ENCODE measurements around the gene ATAD3B. TPM values are rescaled to one million over a fixed set of nuclear protein-coding genes. Genes with fewer than 3 reads are reported as not detected.

The ATAD3B gene
- total and polyA plus RNA-seq, 2 of the 13 experiments (the other 11 are each of a cell fraction or from before 2014, with no cell fraction given), result 9.6 to 31.1 TPM

GRCh38 chr1:1460540-1461130 is 10.9 kb upstream of the ATAD3B start (continued):
- TF ChIP-seq DZIP1 (CRISPR knock-in tag; IDR thresholded peaks at IDR 0.05), result no peak
- TF ChIP-seq ZNF124 (CRISPR knock-in tag; IDR thresholded peaks at IDR 0.05), result no peak
- no peak for TF ChIP-seq CEBPG (CRISPR knock-in tag; IDR thresholded peaks at IDR 0.05)
- TF ChIP-seq DBP (CRISPR knock-in tag; IDR thresholded peaks at IDR 0.05; ENCODE audit: not compliant biosample characterization), result no peak
- no peak for TF ChIP-seq SSRP1 (CRISPR knock-in tag; IDR thresholded peaks at IDR 0.05)

GRCh38 chr1:1461721-1462317 is 9.7 kb upstream of the ATAD3B start:
- Histone ChIP-seq H3K27me3 (ENCODE audit: control insufficient read depth in 1 of 2, insufficient read depth in 2 of 2, low read length in 2 of 2) (peaks cover 6 to 19% of the 10 kb centered on the region in 2 experiments; a peak in 4 of 5 replicates), H3K4me3 (replicated peaks in 1 of 3; ENCODE audit: insufficient read depth in 1 of 3, low read depth in 2 of 3, low read length in 3 of 3) (peak overlapping the region; percentile 33 to 71 (median 49); a peak in 5 of 6 replicates), H3K79me2 (ENCODE audit: insufficient read depth, low read length) (no peaks in the 10 kb centered on the region), H3K9me3 (ENCODE audit: low read length) (no peaks in the 10 kb centered on the region), H3K36me3 (replicated peaks in 1 of 2; ENCODE audit: control insufficient read depth in 1 of 2, insufficient read depth in 2 of 2, low read length in 2 of 2) (no peaks in the 10 kb centered on the region), H3K27ac (ENCODE audit: extremely low read length, insufficient read depth, low read length) (no peak overlapping the region), H4K20me1 (ENCODE audit: insufficient read depth, low read length) (no peaks in the 10 kb centered on the region), H2AFZ (ENCODE audit: low read length) (no peak overlapping the region), H3K4me2 (ENCODE audit: low read depth, low read length) (peak overlapping the region; percentile 77), H3K4me1 (ENCODE audit: insufficient read depth, low read length) (peaks cover 40% of the 10 kb centered on the region), H3K9ac (ENCODE audit: insufficient read depth, low read depth, low read length) (peak overlapping the region; percentile 26; the same call in 1 of the 2 replicates)
- 23% methylated on average over 6 of the region's 18 CpGs for WGBS (ENCODE audit: low lambda C conversion rate)
- BruUV-seq (replicated peaks), result no TSS peak
- in situ Hi-C loops (cut with HindIII; ENCODE audit: extremely low pct_ligation_motif_present, low pct_unique_long_range_greater_than_20kb) (no loop called here), intact Hi-C loops (cut with micrococcal nuclease; ENCODE audit: unreplicated experiment) (no loop called here)
- ATAC-seq (peak; percentile 40), FAIRE-seq (no peak), DNase-seq (ENCODE audit: low spot score) (no peak)
- CTCF ChIA-PET (ENCODE audit: low intra/inter-chr PET ratio, low total read pairs), result no interaction called here
- POLR2A ChIA-PET, result interaction anchor here (0.8 to 1.9 kb wide), 6 partner anchors 9 to 61 kb away, joined by 3 to 11 read pairs (median 4); partner anchors contain the start of gene ANKRD65
- TF ChIP-seq ZNF792 (CRISPR knock-in tag; IDR thresholded peaks at IDR 0.05) (0 out of 2 replicates have a peak, but pooled peaks have one; percentile 31), ARNT (IDR thresholded peaks at IDR 0.05) (no peak), ZNF747 (CRISPR knock-in tag; IDR thresholded peaks at IDR 0.05; ENCODE audit: borderline replicate concordance) (no peak), CTCF (CRISPR knock-in tag; IDR thresholded peaks at IDR 0.05) (peak; percentile 57), HIC2 (CRISPR knock-in tag; IDR thresholded peaks at IDR 0.05; ENCODE audit: low read depth) (peak; percentile 22; the same call in 1 of the 2 replicates)
